NCI-H345 (cell line): ENCODE measurements around the gene CUL9.

ENCODE experiments used
- DNase-seq: peaks from one replicate; lab custom pipeline; 2025; lab: John Stamatoyannopoulos, UW

Gene CUL9

GRCh38 chr6:43257367-43258145 lies 75.6 kb downstream of the CUL9 start:
- DNase-seq: no peak

- no peak for DNase-seq
Measured at GRCh38 chr6:43258180-43258579, 76.2 kb downstream of the CUL9 start.

GRCh38 chr6:43258807-43259686 lies 77.1 kb downstream of the CUL9 start:
- no peak for DNase-seq

GRCh38 chr6:43260791-43261190 lies 78.8 kb downstream of the CUL9 start:
- no peak for DNase-seq

- DNase-seq: no peak
Measured at GRCh38 chr6:43261198-43261597, 79.2 kb downstream of the CUL9 start.

- DNase-seq: no peak
Measured at GRCh38 chr6:43262000-43262779, 80.2 kb downstream of the CUL9 start.

- DNase-seq: no peak
Measured at GRCh38 chr6:43262780-43263313, 80.9 kb downstream of the CUL9 start.

- no peak for DNase-seq
Measured at GRCh38 chr6:43263314-43264178, 81.5 kb downstream of the CUL9 start.

GRCh38 chr6:43264599-43265145 lies 82.7 kb downstream of the CUL9 start:
- DNase-seq: no peak

- no peak for DNase-seq
Measured at GRCh38 chr6:43265564-43265963, 83.6 kb downstream of the CUL9 start.

- no peak for DNase-seq
Measured at GRCh38 chr6:43267619-43268354, 85.8 kb downstream of the CUL9 start.

GRCh38 chr6:43268355-43268700 lies 86.3 kb downstream of the CUL9 start:
- DNase-seq: no peak

- DNase-seq: no peak
Measured at GRCh38 chr6:43268782-43269272, 86.8 kb downstream of the CUL9 start.

- DNase-seq: no peak
Measured at GRCh38 chr6:43269273-43270007, 87.4 kb downstream of the CUL9 start.

GRCh38 chr6:43271103-43271815 lies 89.3 kb downstream of the CUL9 start:
- no peak for DNase-seq

GRCh38 chr6:43271944-43272343 lies 89.9 kb downstream of the CUL9 start:
- DNase-seq: no peak

GRCh38 chr6:43273707-43274106 lies 91.7 kb downstream of the CUL9 start:
- DNase-seq: no peak
